ENCODE results near the gene HMGCL. TPM values are rescaled to one million over a fixed set of nuclear protein-coding genes. Genes with fewer than 3 reads are reported as not detected.

Gene HMGCL
- total and polyA plus RNA-seq, 2 of the 13 experiments (the other 11 are each of a cell fraction or from before 2014, with no cell fraction given) = 21.3 to 41.4 TPM

DNA sequence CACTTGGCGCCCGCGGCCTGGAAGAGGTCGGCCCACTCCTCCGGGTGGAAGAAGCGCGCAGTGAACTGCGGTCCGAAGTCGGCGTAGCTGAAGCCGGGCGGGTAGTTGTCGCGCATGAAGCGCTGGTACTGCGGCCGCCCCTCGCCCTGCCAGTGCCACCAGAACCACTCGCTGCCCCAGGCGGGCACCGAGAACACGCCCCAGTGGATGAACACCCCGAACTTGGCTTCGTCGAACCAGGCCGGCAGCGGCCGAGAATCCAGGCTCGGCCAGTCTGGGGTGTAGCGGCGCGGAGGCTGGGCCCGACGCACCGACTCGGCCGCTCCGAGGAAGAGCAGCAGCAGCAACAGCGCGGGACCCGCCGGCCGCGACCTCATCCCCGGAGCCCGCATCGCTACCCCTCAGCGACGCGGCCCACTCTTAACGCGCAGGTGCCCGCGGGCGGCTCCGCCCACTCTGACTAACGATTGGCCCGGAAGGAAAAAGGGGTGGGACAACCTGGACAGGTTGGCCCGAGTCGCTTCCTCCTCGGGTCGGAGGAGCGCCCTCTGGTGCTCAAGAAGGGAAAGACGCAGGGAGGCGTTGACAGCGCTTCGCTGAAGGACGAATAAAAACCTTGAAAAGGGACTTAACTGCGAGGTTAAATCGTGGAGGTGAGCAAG, 42.8 kb upstream of the HMGCL start, which contains the start of gene FUCA1 (continued):
- TF ChIP-seq ELK4 (CRISPR knock-in tag; IDR thresholded peaks at IDR 0.05; ENCODE audit: borderline replicate concordance) (no peak), TIGD3 (CRISPR knock-in tag; IDR thresholded peaks at IDR 0.05; ENCODE audit: borderline replicate concordance) (no peak), ZNF142 (CRISPR knock-in tag; IDR thresholded peaks at IDR 0.05) (no peak), REPIN1 (CRISPR knock-in tag; IDR thresholded peaks at IDR 0.05; ENCODE audit: borderline replicate concordance, low read depth) (0 out of 2 replicates have a peak, but pooled peaks have one; percentile 39), ZNF737 (CRISPR knock-in tag; IDR thresholded peaks at IDR 0.05; ENCODE audit: borderline replicate concordance) (no peak), DR1 (CRISPR knock-in tag; IDR thresholded peaks at IDR 0.05) (peak; percentile 83), ZSCAN31 (CRISPR knock-in tag; IDR thresholded peaks at IDR 0.05; ENCODE audit: low read depth) (peak; percentile 68), NFYC (CRISPR knock-in tag; IDR thresholded peaks at IDR 0.05) (peak; percentile 81), ZNF567 (CRISPR knock-in tag; IDR thresholded peaks at IDR 0.05; ENCODE audit: borderline replicate concordance) (peak; percentile 98; the same call in 1 of the 2 replicates), BRCA1 (CRISPR knock-in tag; IDR thresholded peaks at IDR 0.05) (peak; percentile 90), ZSCAN25 (CRISPR knock-in tag; IDR thresholded peaks at IDR 0.05) (no peak), HNRNPLL (IDR thresholded peaks at IDR 0.05; ENCODE audit: low read depth, low read length, poor library complexity, severe bottlenecking) (peak; percentile 94)
- TF ChIP-seq, protein P1, sequence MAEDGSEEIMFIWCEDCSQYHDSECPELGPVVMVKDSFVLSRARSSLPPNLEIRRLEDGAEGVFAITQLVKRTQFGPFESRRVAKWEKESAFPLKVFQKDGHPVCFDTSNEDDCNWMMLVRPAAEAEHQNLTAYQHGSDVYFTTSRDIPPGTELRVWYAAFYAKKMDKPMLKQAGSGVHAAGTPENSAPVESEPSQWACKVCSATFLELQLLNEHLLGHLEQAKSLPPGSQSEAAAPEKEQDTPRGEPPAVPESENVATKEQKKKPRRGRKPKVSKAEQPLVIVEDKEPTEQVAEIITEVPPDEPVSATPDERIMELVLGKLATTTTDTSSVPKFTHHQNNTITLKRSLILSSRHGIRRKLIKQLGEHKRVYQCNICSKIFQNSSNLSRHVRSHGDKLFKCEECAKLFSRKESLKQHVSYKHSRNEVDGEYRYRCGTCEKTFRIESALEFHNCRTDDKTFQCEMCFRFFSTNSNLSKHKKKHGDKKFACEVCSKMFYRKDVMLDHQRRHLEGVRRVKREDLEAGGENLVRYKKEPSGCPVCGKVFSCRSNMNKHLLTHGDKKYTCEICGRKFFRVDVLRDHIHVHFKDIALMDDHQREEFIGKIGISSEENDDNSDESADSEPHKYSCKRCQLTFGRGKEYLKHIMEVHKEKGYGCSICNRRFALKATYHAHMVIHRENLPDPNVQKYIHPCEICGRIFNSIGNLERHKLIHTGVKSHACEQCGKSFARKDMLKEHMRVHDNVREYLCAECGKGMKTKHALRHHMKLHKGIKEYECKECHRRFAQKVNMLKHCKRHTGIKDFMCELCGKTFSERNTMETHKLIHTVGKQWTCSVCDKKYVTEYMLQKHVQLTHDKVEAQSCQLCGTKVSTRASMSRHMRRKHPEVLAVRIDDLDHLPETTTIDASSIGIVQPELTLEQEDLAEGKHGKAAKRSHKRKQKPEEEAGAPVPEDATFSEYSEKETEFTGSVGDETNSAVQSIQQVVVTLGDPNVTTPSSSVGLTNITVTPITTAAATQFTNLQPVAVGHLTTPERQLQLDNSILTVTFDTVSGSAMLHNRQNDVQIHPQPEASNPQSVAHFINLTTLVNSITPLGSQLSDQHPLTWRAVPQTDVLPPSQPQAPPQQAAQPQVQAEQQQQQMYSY (CRISPR knock-in tag; IDR thresholded peaks at IDR 0.05) = no peak
- TF ChIP-seq, protein P2, sequence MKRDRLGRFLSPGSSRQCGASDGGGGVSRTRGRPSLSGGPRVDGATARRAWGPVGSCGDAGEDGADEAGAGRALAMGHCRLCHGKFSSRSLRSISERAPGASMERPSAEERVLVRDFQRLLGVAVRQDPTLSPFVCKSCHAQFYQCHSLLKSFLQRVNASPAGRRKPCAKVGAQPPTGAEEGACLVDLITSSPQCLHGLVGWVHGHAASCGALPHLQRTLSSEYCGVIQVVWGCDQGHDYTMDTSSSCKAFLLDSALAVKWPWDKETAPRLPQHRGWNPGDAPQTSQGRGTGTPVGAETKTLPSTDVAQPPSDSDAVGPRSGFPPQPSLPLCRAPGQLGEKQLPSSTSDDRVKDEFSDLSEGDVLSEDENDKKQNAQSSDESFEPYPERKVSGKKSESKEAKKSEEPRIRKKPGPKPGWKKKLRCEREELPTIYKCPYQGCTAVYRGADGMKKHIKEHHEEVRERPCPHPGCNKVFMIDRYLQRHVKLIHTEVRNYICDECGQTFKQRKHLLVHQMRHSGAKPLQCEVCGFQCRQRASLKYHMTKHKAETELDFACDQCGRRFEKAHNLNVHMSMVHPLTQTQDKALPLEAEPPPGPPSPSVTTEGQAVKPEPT (CRISPR knock-in tag; IDR thresholded peaks at IDR 0.05; ENCODE audit: low read depth) = no peak
